GM10266 (cell line): ENCODE measurements around the gene CHD6.
A peak's percentile ranks its signal among the peaks of the same experiment; 100 is the strongest.

ENCODE experiments used
- DNase-seq: peaks from one replicate; pipeline ENCODE4 v3.0.0; 2012; ENCODE audit errors: extremely low spot score
- TF ChIP-seq, protein P1 (sequence below): IDR thresholded peaks from 2 replicates; pipeline ENCODE4 v1.5.1; 2012; ENCODE audit warnings: mild to moderate bottlenecking, low read depth; ENCODE audit not compliant: control insufficient read depth, insufficient read depth; ENCODE audit errors: missing control alignments

The CHD6 gene

GRCh38 chr20:41415191-41415590 lies 203.0 kb downstream of the CHD6 start:
- DNase-seq, result no peak
- TF ChIP-seq, protein P1, sequence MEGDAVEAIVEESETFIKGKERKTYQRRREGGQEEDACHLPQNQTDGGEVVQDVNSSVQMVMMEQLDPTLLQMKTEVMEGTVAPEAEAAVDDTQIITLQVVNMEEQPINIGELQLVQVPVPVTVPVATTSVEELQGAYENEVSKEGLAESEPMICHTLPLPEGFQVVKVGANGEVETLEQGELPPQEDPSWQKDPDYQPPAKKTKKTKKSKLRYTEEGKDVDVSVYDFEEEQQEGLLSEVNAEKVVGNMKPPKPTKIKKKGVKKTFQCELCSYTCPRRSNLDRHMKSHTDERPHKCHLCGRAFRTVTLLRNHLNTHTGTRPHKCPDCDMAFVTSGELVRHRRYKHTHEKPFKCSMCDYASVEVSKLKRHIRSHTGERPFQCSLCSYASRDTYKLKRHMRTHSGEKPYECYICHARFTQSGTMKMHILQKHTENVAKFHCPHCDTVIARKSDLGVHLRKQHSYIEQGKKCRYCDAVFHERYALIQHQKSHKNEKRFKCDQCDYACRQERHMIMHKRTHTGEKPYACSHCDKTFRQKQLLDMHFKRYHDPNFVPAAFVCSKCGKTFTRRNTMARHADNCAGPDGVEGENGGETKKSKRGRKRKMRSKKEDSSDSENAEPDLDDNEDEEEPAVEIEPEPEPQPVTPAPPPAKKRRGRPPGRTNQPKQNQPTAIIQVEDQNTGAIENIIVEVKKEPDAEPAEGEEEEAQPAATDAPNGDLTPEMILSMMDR, result no peak

- no peak for DNase-seq
- TF ChIP-seq, protein P1, result no peak
Observed at GRCh38 chr20:41413169-41413568, 205.0 kb downstream of the CHD6 start.

GRCh38 chr20:41412324-41413120 lies 205.7 kb downstream of the CHD6 start:
- TF ChIP-seq, protein P1, result no peak
- no peak for DNase-seq

DNA sequence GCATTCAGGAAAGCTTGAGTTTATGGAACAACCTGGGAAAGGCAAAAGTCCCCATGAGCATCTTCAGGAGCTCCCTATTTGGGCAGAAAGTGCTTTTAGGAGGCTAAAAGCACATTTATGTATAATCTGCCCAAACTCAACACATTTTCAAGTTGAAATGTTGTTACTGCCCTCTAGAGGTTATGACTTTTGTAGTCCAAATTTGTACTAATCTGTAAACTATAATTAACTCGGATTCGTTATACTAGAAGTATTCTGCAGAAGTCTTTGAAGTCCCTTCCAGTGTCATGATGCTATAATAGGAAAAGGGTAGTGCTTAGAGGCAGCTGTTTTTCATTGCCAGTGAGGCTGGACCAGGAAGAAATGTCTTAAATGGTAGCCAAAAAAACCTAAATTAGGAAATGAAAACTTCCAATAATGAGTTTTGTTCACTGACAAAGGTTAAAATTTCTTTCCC lies 206.8 kb downstream of the CHD6 start:
- no peak for DNase-seq
- TF ChIP-seq, protein P1, result peak; percentile 18

DNA sequence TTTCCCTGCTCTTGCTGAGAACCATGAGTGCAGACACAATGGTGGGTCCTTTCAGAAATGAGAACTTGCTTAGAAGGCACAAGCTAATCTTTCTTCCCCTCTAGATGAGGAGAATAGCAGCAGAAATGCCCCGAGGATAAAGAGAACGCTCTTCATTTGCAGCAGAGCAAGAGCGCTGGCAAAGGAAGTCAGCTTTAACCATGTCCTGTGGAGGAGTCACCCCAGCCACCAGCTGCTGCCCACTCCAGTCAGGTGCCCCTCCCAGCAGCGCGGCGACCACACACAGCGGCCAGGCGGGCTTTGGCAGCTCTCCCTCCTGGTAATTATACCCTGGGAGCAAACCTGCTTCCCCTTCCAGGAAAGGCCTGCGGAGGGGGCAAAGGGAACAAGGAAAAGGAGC lies 209.2 kb downstream of the CHD6 start:
- TF ChIP-seq, protein P1, result no peak
- DNase-seq, result no peak

DNA sequence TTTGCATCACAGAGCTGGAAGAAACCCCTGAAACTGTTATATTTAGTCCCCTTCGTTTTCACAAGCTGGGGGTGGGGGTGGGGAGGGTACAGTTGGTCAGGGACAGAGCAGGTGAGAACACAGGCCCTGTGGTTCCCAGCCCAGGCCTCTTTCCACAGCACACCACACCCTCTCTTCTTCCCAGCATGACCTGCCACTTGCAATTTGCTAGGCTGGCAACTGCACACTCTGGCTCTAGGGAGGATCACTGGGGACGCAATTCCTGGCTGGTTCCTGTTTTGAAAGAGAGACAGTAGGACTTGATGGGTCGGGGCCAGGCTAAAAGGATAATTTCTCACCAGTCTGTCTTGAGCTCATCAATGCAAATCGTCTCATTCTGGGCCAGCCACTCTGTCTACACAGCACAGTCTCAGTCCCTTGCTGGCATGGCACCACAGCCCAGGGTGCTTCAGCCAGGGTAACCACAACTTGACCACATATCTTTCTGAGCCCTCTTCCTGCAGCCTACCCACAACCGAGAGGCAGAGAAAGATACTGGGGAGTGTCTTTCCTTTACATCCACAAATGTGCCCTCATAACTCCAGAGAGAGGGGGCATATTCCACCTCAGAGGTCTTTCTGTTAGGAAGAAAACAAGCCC lies 209.9 kb downstream of the CHD6 start:
- TF ChIP-seq, protein P1, result no peak
- DNase-seq, result no peak

DNA sequence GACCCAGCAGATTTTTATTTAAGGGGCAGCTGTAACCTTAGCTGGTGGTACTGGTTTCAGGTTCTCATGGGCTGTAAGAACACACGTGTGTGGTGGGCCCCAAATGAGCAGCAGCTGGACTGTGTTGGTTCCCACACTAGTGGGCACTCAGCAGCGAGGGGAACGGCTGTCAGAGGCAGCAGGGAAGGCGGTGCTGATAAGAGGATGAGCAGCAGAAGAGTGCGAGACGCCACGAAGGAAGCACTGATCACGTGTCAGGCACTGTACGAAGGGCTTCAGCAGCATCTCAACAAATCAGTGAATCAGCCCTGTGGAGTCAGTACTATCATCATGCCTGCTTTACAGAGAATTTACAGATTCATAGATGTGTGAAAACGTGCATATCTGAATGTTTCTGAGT lies 210.6 kb downstream of the CHD6 start:
- DNase-seq, result no peak
- TF ChIP-seq, protein P1, result no peak
